Measurements from ENCODE around the gene ASB10.

The ASB10 gene

GRCh38 chr7:151210087-151210854 lies 23.2 kb upstream of the ASB10 start, which contains the start of gene H2BK1:
TSS of gene H2BK1 (minus strand) at chr7:151210488. CDS start at chr7:151210318, 170 bp downstream.
- no peak for DNase-seq

GRCh38 chr7:151209588-151209987 lies 22.5 kb upstream of the ASB10 start:
- no peak for DNase-seq

DNA sequence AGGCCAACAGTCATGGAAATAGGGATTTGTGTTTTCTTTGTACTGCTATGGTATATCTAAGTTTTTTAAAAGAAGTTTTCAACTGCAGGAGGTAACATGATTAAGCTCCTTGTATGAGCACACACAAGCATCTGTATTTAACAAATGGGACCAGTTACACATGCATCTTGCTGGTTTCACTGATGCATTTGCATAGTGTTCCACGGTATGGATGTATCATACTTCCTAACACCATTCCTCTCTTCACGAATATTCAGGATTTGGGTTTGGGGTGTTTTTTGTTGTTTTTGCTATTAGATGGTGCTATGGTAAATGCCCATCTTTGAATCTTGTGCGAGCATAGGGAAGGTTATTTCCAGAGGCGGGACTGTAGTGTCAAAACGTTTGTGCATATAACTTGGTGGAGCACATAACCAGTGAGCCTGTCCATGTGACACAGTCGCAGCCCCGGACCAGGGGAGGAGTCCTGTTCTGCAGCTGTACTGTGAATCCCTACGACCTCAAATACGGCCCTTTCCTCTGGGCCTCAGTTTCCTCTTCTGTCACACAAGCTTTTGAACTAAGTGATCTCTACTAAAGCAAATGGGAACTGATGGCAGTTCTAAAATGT lies 21.3 kb upstream of the ASB10 start:
- DNase-seq: no peak

DNA sequence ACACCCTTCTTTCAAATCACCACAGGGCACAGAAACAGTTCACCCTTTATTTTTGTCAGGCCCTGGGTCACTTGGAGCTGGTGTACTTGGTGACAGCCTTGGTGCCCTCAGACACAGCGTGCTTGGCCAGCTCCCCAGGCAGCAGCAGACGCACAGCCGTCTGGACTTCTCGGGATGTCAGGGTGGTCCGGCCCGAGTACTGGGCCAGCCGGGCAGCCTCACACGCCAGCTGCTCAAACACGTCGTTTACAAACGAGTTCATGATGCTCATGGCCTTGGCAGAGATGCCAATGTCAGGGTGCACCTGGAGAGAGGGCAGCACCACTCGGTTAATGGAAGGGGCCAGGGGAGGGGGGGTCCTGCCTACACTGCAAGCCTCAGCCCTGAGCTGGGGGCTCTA lies 20.8 kb upstream of the ASB10 start:
- no peak for DNase-seq

- no peak for DNase-seq
Observed at GRCh38 chr7:151207315-151207714, 20.3 kb upstream of the ASB10 start.

- no peak for DNase-seq
Observed at GRCh38 chr7:151206914-151207313, 19.9 kb upstream of the ASB10 start.

DNA sequence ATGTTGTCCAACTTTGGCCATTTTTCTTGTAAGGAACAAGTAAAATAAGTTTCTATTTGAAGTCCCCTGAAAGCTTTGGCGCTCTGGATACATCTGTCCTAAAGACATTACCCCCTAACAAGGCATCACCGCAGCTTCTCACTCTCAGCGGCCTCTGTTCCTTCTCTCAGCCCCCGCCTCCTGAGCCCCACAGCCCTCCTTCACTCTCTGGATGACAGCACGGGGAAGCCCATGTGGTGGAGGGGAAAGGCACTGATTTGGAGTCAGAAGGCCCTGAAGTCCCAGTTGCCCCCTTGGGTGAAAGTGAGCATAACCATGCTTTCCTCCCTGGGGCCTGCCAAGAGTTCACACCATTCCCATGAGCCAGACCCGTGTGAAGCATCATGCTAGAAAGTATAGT lies 18.7 kb upstream of the ASB10 start:
- DNase-seq: no peak

DNA sequence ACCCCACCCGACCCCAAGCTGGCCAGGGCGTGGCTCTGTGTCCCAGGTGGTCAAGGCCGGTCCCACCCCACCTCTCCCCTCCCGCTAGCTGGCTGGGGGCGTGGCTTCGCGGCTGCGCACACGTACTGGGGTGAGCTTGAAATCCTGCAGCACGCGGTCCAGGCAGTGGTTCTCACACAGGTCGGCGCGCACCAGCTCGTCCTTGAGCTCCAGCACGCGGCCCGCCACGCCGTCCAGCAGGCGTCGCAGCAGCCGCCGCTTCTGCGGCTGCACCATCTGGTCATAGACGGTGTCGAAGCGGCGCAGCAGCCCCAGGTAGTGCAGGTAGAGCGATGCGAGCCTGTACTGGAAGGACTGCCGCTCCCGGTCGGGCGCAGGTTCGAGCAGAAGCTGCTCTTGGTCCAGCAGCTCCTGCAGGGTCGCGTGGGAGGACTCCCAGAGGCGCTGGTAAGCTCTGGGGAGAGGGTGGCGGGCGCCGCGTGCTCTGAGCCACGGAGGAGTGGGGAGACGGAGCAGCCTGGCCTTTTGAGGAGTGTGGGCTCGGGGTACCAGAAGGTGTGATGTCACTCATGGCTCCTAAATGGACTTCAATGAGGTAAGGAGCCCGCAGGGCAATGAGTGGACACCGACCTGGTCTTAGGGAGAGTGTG lies 17.5 kb upstream of the ASB10 start:
- DNase-seq: no peak

DNA sequence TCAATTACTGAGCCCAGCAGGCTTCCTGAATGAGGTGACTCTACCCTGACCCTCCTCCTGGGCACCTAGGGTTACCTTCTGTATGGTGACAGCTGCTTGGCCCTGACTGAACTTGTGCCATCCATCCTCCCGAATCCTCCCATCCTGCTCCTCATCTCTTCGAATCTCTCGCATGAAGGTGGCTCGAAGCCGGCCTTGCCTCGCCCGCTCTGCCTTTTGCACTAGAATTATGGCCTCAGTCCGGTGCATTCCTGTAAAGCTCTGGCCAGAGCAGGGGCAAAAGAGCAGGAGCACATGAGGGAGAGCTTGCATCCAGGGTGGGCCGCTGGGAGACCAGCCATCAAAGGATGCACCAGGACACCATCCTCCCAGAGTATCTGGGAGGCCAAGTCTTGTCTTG lies 15.8 kb upstream of the ASB10 start:
- no peak for DNase-seq

- no peak for DNase-seq
Observed at GRCh38 chr7:151201751-151202150, 14.7 kb upstream of the ASB10 start.

GRCh38 chr7:151201344-151201743 lies 14.3 kb upstream of the ASB10 start:
- no peak for DNase-seq

GRCh38 chr7:151198945-151199848 lies 12.1 kb upstream of the ASB10 start:
- DNase-seq: peak in 41 of 58 donors; percentile 3 to 67 (median 33)

- DNase-seq: no peak
Observed at GRCh38 chr7:151197932-151198331, 10.9 kb upstream of the ASB10 start.

DNA sequence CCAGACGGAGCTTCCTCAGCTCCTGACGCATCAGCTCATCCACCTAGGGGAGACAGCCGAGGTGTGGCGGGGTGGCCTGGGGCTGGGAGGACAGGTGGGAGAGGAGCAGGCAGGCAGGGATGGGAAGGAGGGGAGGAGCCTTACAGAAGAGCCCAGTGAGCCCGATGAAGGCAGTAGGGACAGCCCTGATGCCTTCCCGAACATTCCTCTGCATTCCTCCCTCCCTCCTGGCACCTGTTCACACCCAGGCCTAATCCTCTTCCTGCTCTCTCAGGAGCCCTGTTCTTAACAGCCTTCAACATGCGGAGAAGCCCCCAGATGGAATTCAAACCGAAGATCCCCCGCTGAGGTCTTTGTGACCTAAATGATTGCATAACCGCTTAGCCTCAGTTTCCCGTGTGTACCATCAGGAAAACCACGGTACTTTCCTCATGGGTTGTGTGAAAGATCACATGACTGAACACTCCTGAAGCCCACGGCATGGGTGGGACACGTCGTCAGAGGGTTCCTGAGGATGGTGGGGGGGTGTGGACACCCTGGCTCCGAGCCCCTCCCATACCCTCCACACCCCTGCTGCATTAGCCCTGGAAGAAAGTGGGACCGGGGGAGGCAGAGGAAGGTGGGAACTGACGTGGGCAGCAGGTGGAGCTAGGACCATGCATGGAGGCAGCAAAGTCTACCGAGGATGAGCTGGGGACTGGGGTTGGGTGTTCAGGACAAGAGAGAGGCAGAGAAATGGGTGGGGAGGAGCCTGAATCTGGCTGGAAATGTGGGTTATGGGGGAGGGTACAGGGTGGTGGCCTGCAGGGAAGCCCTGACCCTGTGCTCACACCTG lies 8.8 kb upstream of the ASB10 start:
- DNase-seq: no peak

DNA sequence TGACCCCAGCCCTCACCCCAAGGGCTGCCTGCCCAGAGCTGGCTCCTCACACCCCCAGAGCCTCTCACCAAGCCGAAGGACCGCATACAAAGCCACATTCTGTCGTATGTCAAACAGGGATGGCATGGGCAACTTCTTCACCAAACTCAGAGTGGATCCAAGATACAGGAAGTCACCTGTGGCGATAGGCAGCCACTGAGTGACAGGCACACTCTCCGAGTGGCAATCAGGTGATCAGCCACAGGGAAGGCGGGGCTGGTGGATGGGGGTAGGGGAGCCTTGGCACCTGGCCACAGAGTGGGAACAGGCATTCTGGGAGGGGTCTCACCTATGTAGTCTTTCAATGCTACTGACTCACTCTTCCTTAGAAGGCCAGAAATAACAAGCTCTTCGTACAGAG lies 7.1 kb upstream of the ASB10 start:
- no peak for DNase-seq

- DNase-seq: no peak
Observed at GRCh38 chr7:151193203-151193978, 6.3 kb upstream of the ASB10 start.

GRCh38 chr7:151192002-151192539 lies 5.0 kb upstream of the ASB10 start:
- DNase-seq: no peak

DNA sequence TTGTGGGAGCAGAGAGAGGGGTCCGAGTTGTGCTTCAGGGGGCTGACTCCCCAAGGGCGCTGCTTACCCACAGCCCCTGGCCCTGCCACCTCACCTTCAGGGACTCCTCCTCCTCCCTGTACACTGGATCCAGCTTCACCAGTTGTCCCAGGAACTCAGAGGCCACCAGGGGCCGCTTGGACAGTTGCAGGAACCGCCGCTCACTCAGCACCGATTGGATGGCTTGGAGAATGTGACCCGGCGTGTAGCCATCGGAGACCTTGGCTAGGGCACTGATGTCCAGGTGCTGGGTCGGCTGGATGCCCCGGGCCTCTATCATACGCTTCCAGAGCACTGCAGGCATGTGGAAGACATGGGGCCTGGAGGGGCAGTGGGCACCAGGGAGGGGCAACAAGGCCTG lies 4.5 kb upstream of the ASB10 start:
- DNase-seq: no peak

- no peak for DNase-seq
Observed at GRCh38 chr7:151189038-151189437, 2.0 kb upstream of the ASB10 start.

GRCh38 chr7:151188252-151188542 lies 1.1 kb upstream of the ASB10 start:
- no peak for DNase-seq
